HFFc6 (cell line): ENCODE results near the gene USP15. TPM values are rescaled to one million over a fixed set of nuclear protein-coding genes. Genes with fewer than 3 reads are reported as not detected.
A peak's percentile ranks its signal among the peaks of the same experiment; 100 is the strongest.

Experiments used
- DNase-seq: peaks from one replicate; pipeline ENCODE4 v3.0.0-alpha.2; 2018
- H3K27ac Mint-ChIP-seq: 2 replicates; pipeline ENCODE4 v1.8.0; 2020; ENCODE audit warnings: mild to moderate bottlenecking, mixed read lengths
- H3K27me3 Mint-ChIP-seq: 2 replicates; pipeline ENCODE4 v1.8.0; 2021; ENCODE audit warnings: mild to moderate bottlenecking, moderate library complexity, mixed read lengths; ENCODE audit not compliant: insufficient read depth
- H3K36me3 Mint-ChIP-seq: 2 replicates; pipeline ENCODE4 v1.8.0; 2021; ENCODE audit warnings: low read depth, mixed read lengths
- H3K4me1 Mint-ChIP-seq: 2 replicates; pipeline ENCODE4 v1.8.0; 2020; ENCODE audit warnings: low read depth, mixed read lengths
- H3K4me3 Mint-ChIP-seq: 2 replicates; pipeline ENCODE4 v1.8.0; 2020; ENCODE audit warnings: mild to moderate bottlenecking, moderate library complexity, mixed read lengths
- H3K9me3 Mint-ChIP-seq: 2 replicates; pipeline ENCODE4 v1.8.0; 2020; ENCODE audit warnings: mild to moderate bottlenecking, mixed read lengths
- CTCF ChIP-seq: fragments of 200-600 bp; sonication (generic); IDR thresholded peaks from 2 replicates; pipeline ENCODE4 v1.5.0; 2021; ENCODE audit warnings: antibody characterized with exemption, mild to moderate bottlenecking
- total RNA-seq, 6 experiments: library from RNA; stranded (reverse); fragmentation: NEBNext Ultra II Directional; extraction: Animal tissue kit (Norgen Biotek cat#: 25700); gene quantifications; 2 replicates in 1 of 6; 3 replicates in 5 of 6; pipeline ENCODE4 v1.2.3, GENCODE V29; 2021

USP15 gene
- total RNA-seq, 6 experiments from 2014 or later = 48.8 to 63.5 (median 54.9) TPM

GRCh38 chr12:62319058-62319457 is 58.9 kb downstream of the USP15 start:
- Mint-ChIP-seq H3K4me1 (no peaks in the 10 kb centered on the region), H3K27me3 (no peaks in the 10 kb centered on the region; the same call in 1 of the 2 replicates), H3K27ac (no peak overlapping the region), H3K36me3 (peaks cover 40% of the 10 kb centered on the region), H3K9me3 (no peaks in the 10 kb centered on the region), H3K4me3 (no peak overlapping the region)
- DNase-seq = no peak
- TF ChIP-seq CTCF = no peak

- Mint-ChIP-seq H3K4me1 (no peaks in the 10 kb centered on the region), H3K4me3 (no peak overlapping the region), H3K36me3 (peaks cover 40% of the 10 kb centered on the region), H3K9me3 (no peaks in the 10 kb centered on the region), H3K27ac (no peak overlapping the region), H3K27me3 (no peaks in the 10 kb centered on the region; the same call in 1 of the 2 replicates)
- DNase-seq = no peak
- TF ChIP-seq CTCF = no peak
Measured at GRCh38 chr12:62320054-62320453, 59.9 kb downstream of the USP15 start.

- peaks cover 33% of the 10 kb centered on the region for H3K36me3 Mint-ChIP-seq
- H3K27ac Mint-ChIP-seq = no peak overlapping the region
- DNase-seq = no peak
- H3K9me3 Mint-ChIP-seq = no peaks in the 10 kb centered on the region
- no peaks in the 10 kb centered on the region; the same call in 1 of the 2 replicates for H3K27me3 Mint-ChIP-seq
- H3K4me1 Mint-ChIP-seq = no peaks in the 10 kb centered on the region
- H3K4me3 Mint-ChIP-seq = no peak overlapping the region
- no peak for TF ChIP-seq CTCF
Measured at GRCh38 chr12:62323386-62323785, 63.2 kb downstream of the USP15 start.

- no peaks in the 10 kb centered on the region for H3K9me3 Mint-ChIP-seq
- no peaks in the 10 kb centered on the region for H3K27me3 Mint-ChIP-seq
- TF ChIP-seq CTCF = no peak
- no peaks in the 10 kb centered on the region for H3K36me3 Mint-ChIP-seq
- H3K4me1 Mint-ChIP-seq = peaks cover 24% of the 10 kb centered on the region
- H3K4me3 Mint-ChIP-seq = no peak overlapping the region
- no peak overlapping the region for H3K27ac Mint-ChIP-seq
- DNase-seq = no peak
Measured at GRCh38 chr12:62328296-62328921, 68.2 kb downstream of the USP15 start.

GRCh38 chr12:62331306-62331705 is 71.1 kb downstream of the USP15 start:
- TF ChIP-seq CTCF = no peak
- no peaks in the 10 kb centered on the region for H3K27me3 Mint-ChIP-seq
- peaks cover 19% of the 10 kb centered on the region for H3K36me3 Mint-ChIP-seq
- DNase-seq = no peak
- H3K4me1 Mint-ChIP-seq = peaks cover 24% of the 10 kb centered on the region
- H3K4me3 Mint-ChIP-seq = no peak overlapping the region
- no peaks in the 10 kb centered on the region for H3K9me3 Mint-ChIP-seq
- H3K27ac Mint-ChIP-seq = peak overlapping the region; percentile 45; the same call in 1 of the 2 replicates
